DND-41 (cell line): ENCODE measurements around the gene RSPH6A.

ENCODE experiments used
- ATAC-seq: fragments of 200-7000 bp; cut with Tn5 transposase; 3 replicates; pipeline ENCODE4 v1.9.1; 2021; ENCODE audit warnings: low read depth; ENCODE audit not compliant: insufficient read depth
- DNase-seq: peaks from one replicate; pipeline ENCODE4 v3.0.0-alpha.2; 2020
- H2AFZ ChIP-seq: 2 replicates; pipeline ENCODE4 v1.6.0; 2012; ENCODE audit warnings: low read depth, low read length
- H3K27ac ChIP-seq: 2 replicates; pipeline ENCODE4 v1.5.1; 2012; ENCODE audit warnings: low read length, inconsistent platforms
- H3K27me3 ChIP-seq: fragments of 200-600 bp; sonication (generic); 2 replicates; pipeline ENCODE4 v1.6.0; 2012; ENCODE audit warnings: low read length, mild to moderate bottlenecking, inconsistent platforms; ENCODE audit not compliant: insufficient read depth, poor library complexity
- H3K36me3 ChIP-seq: 2 replicates; pipeline ENCODE4 v1.5.1; 2012; ENCODE audit warnings: low read length, inconsistent platforms; ENCODE audit not compliant: insufficient read depth
- H3K4me1 ChIP-seq: 2 replicates; pipeline ENCODE4 v1.5.1; 2012; ENCODE audit warnings: mild to moderate bottlenecking, low read length; ENCODE audit not compliant: insufficient read depth
- H3K4me2 ChIP-seq: 2 replicates; pipeline ENCODE4 v1.6.0; 2012; ENCODE audit warnings: mild to moderate bottlenecking, moderate library complexity, low read length, inconsistent platforms; ENCODE audit not compliant: insufficient read depth
- H3K4me3 ChIP-seq, 2 experiments: fragments of 200-600 bp in 1 of 2; shearing (Covaris generic) in 1 of 2; 2 replicates each; pipeline ENCODE4 v1.5.1; 2012 to 2016; ENCODE audit warnings: inconsistent platforms in 2 of 2, low read length in 2 of 2, mild to moderate bottlenecking in 2 of 2, low read depth in 1 of 2, moderate library complexity in 1 of 2
- H3K79me2 ChIP-seq: 2 replicates; pipeline ENCODE4 v1.6.0; 2012; ENCODE audit warnings: low read length, inconsistent platforms; ENCODE audit not compliant: insufficient read depth
- H3K9ac ChIP-seq: 2 replicates; pipeline ENCODE4 v1.6.0; 2012; ENCODE audit warnings: low read depth, mild to moderate bottlenecking, inconsistent platforms, low read length, moderate library complexity
- H3K9me3 ChIP-seq: 2 replicates; pipeline ENCODE4 v1.5.1; 2012; ENCODE audit warnings: low read length, moderate library complexity, mild to moderate bottlenecking, inconsistent platforms; ENCODE audit not compliant: insufficient read depth, severe bottlenecking
- H4K20me1 ChIP-seq: 2 replicates; pipeline ENCODE4 v1.6.0; 2012; ENCODE audit warnings: low read length; ENCODE audit not compliant: insufficient read depth
- EZH2 ChIP-seq: IDR thresholded peaks from 3 replicates; pipeline ENCODE4 v1.6.1; 2012; ENCODE audit warnings: borderline replicate concordance, low read depth, mild to moderate bottlenecking, moderate library complexity, low read length, inconsistent platforms; ENCODE audit not compliant: severe bottlenecking
- TF ChIP-seq, protein P1 (sequence below): IDR thresholded peaks from 2 replicates; pipeline ENCODE4 v1.5.1; 2012; ENCODE audit warnings: borderline replicate concordance, low read length, moderate library complexity, mild to moderate bottlenecking; ENCODE audit not compliant: poor library complexity, severe bottlenecking; ENCODE audit errors: extremely low read depth

RSPH6A gene

DNA sequence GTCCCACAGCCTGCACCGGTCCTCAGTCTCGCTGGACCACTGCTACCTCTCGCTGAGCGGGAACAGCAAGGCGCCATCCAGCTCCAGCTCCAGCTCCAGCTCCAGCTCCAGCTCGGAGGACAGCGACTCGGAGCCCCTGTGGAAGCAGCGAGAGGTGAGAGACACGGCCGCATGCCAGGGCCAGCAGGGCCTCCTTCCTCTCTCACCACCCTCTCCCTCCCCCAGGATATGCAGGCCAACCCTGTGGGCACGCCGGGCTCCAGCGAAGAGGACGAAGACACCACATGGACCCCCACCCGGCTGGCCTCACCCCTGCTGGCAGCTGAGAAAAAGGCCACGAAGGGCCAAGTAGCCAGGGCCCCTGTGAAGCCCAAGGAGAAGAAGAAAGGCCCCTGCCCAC is 53.4 kb downstream of the RSPH6A start:
- H4K20me1 ChIP-seq: no peaks in the 10 kb centered on the region; the same call in 1 of the 2 replicates
- no peaks in the 10 kb centered on the region for H3K9me3 ChIP-seq
- no peaks in the 10 kb centered on the region for H3K79me2 ChIP-seq
- H3K27ac ChIP-seq: no peak overlapping the region
- H2AFZ ChIP-seq: no peak overlapping the region
- H3K4me3 ChIP-seq: no peak overlapping the region
- H3K27me3 ChIP-seq: no peaks in the 10 kb centered on the region
- DNase-seq (no peak), ATAC-seq (no peak)
- no peak overlapping the region for H3K9ac ChIP-seq
- H3K4me1 ChIP-seq: no peaks in the 10 kb centered on the region
- H3K36me3 ChIP-seq: no peaks in the 10 kb centered on the region
- TF ChIP-seq, protein P1, sequence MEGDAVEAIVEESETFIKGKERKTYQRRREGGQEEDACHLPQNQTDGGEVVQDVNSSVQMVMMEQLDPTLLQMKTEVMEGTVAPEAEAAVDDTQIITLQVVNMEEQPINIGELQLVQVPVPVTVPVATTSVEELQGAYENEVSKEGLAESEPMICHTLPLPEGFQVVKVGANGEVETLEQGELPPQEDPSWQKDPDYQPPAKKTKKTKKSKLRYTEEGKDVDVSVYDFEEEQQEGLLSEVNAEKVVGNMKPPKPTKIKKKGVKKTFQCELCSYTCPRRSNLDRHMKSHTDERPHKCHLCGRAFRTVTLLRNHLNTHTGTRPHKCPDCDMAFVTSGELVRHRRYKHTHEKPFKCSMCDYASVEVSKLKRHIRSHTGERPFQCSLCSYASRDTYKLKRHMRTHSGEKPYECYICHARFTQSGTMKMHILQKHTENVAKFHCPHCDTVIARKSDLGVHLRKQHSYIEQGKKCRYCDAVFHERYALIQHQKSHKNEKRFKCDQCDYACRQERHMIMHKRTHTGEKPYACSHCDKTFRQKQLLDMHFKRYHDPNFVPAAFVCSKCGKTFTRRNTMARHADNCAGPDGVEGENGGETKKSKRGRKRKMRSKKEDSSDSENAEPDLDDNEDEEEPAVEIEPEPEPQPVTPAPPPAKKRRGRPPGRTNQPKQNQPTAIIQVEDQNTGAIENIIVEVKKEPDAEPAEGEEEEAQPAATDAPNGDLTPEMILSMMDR: no peak
- TF ChIP-seq EZH2: no peak
- no peak overlapping the region for H3K4me2 ChIP-seq

- H3K9me3 ChIP-seq: no peaks in the 10 kb centered on the region
- H3K9ac ChIP-seq: no peak overlapping the region
- no peaks in the 10 kb centered on the region for H3K79me2 ChIP-seq
- ATAC-seq: no peak
- no peaks in the 10 kb centered on the region for H3K36me3 ChIP-seq
- no peak for TF ChIP-seq EZH2
- TF ChIP-seq, protein P1: no peak
- H3K4me1 ChIP-seq: no peaks in the 10 kb centered on the region
- H3K27me3 ChIP-seq: no peaks in the 10 kb centered on the region
- H4K20me1 ChIP-seq: no peaks in the 10 kb centered on the region; the same call in 1 of the 2 replicates
- no peak overlapping the region for H3K4me3 ChIP-seq
- no peak overlapping the region for H3K4me2 ChIP-seq
- no peak for DNase-seq
- H2AFZ ChIP-seq: no peak overlapping the region
- H3K27ac ChIP-seq: no peak overlapping the region
Measured at GRCh38 chr19:45758921-45759320, 56.2 kb downstream of the RSPH6A start.

DNA sequence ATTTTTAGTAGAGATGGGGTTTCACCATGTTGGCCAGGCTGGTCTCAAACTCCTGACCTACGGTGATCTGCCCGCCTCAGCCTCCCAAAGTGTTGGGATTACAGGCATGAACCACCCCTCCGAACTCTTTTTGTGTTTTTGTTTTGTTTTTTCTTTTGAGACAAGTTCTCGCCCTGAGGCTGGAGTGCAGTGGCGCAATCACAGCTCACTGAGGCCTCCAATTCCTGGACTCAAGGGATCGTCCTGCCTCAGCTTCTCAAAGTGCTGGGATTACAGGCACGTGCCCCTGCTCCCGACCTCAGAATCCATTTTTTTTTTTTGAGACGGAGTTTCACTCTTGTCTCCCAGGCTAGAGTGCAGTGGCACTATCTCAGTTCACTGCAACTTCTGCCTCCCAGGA is 57.4 kb downstream of the RSPH6A start:
- DNase-seq (no peak), ATAC-seq (no peak)
- TF ChIP-seq, protein P1: no peak
- TF ChIP-seq EZH2: no peak
- Histone ChIP-seq H3K4me2 (no peak overlapping the region), H4K20me1 (no peaks in the 10 kb centered on the region; the same call in 1 of the 2 replicates), H3K36me3 (no peaks in the 10 kb centered on the region), H2AFZ (no peak overlapping the region), H3K4me3 (no peak overlapping the region), H3K27ac (no peak overlapping the region), H3K9ac (no peak overlapping the region), H3K9me3 (no peaks in the 10 kb centered on the region), H3K27me3 (no peaks in the 10 kb centered on the region), H3K79me2 (no peaks in the 10 kb centered on the region), H3K4me1 (no peaks in the 10 kb centered on the region)

GRCh38 chr19:45754323-45754722 is 60.8 kb downstream of the RSPH6A start:
- Histone ChIP-seq H3K36me3 (no peaks in the 10 kb centered on the region), H3K9me3 (no peaks in the 10 kb centered on the region), H3K27me3 (no peaks in the 10 kb centered on the region), H3K27ac (no peak overlapping the region), H3K4me1 (no peaks in the 10 kb centered on the region), H4K20me1 (no peaks in the 10 kb centered on the region; the same call in 1 of the 2 replicates), H2AFZ (no peak overlapping the region), H3K79me2 (no peaks in the 10 kb centered on the region), H3K9ac (no peak overlapping the region), H3K4me2 (no peak overlapping the region), H3K4me3 (no peak overlapping the region)
- TF ChIP-seq, protein P1: no peak
- TF ChIP-seq EZH2: no peak
- no peak for DNase-seq
- ATAC-seq: no peak
